ENCODE measurements around the gene ARSG.

DNA sequence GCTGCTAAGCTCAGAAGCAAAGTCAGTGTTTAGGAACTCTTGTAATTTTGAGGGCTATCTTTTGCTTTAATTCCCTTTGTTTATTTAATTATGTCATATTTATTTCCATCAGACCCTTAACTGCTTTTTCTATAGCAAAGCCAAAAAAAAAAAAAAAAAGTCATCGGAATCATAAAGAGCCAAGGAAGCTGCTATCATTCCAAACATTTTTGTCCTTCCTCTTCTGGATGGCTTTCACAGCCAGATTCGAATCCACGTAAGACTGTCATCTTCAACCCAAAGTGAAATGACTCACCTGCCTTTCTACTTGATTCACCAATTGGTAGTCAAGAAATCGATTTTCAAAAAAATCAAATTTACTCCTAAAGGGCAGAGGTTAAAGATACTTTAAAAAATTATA lies 127.6 kb downstream of the ARSG start:
- TF ChIP-seq CTCF (conservative IDR thresholded peaks at IDR 0.05; ENCODE audit: low read length), result no peak
- TF ChIP-seq EZH2phosphoT487 (IDR thresholded peaks at IDR 0.05; ENCODE audit: borderline replicate concordance, low read depth, low read length), result no peak
